ENCODE results near the gene SPAG17.

SPAG17 gene

GRCh38 chr1:118047650-118048224, 137.3 kb downstream of the SPAG17 start:
- intact Hi-C loops (cut with micrococcal nuclease): no loop called here
- Mint-ChIP-seq H3K4me1 (ENCODE audit: low read depth) (peaks cover 10% of the 10 kb centered on the region), H3K27me3 (peaks cover 12% of the 10 kb centered on the region), H3K4me3 (no peak overlapping the region), H3K27ac (no peak overlapping the region), H3K9me3 (no peaks in the 10 kb centered on the region), H3K36me3 (ENCODE audit: low read depth) (no peaks in the 10 kb centered on the region)

GRCh38 chr1:118047006-118047649, 137.9 kb downstream of the SPAG17 start:
- H3K4me3 Mint-ChIP-seq: no peak overlapping the region
- no peaks in the 10 kb centered on the region for H3K9me3 Mint-ChIP-seq
- H3K4me1 Mint-ChIP-seq (ENCODE audit: low read depth): peaks cover 13% of the 10 kb centered on the region
- H3K27me3 Mint-ChIP-seq: peaks cover 12% of the 10 kb centered on the region
- H3K36me3 Mint-ChIP-seq (ENCODE audit: low read depth): no peaks in the 10 kb centered on the region
- H3K27ac Mint-ChIP-seq: no peak overlapping the region
- intact Hi-C loops (cut with micrococcal nuclease): no loop called here

GRCh38 chr1:118043624-118044023, 141.4 kb downstream of the SPAG17 start:
- no peaks in the 10 kb centered on the region for H3K9me3 Mint-ChIP-seq
- intact Hi-C loops (cut with micrococcal nuclease): no loop called here
- H3K4me3 Mint-ChIP-seq: no peak overlapping the region

GRCh38 chr1:118042501-118042900, 142.5 kb downstream of the SPAG17 start:
- H3K36me3 Mint-ChIP-seq (ENCODE audit: low read depth): no peaks in the 10 kb centered on the region
- H3K27ac Mint-ChIP-seq: no peak overlapping the region
- intact Hi-C loops (cut with micrococcal nuclease): no loop called here

More at GRCh38 chr1:118043624-118044023, 141.4 kb downstream of the SPAG17 start:
- no peak overlapping the region for H3K27ac Mint-ChIP-seq
- H3K36me3 Mint-ChIP-seq (ENCODE audit: low read depth): no peaks in the 10 kb centered on the region
- H3K4me1 Mint-ChIP-seq (ENCODE audit: low read depth): peaks cover 20% of the 10 kb centered on the region
- H3K27me3 Mint-ChIP-seq: peaks cover 27% of the 10 kb centered on the region

GRCh38 chr1:118039170-118039569, 145.9 kb downstream of the SPAG17 start:
- H3K4me1 Mint-ChIP-seq (ENCODE audit: low read depth): peaks cover 40% of the 10 kb centered on the region
- no peaks in the 10 kb centered on the region for H3K9me3 Mint-ChIP-seq
- no peaks in the 10 kb centered on the region for H3K36me3 Mint-ChIP-seq (ENCODE audit: low read depth)
- intact Hi-C loops (cut with micrococcal nuclease): no loop called here
- H3K27me3 Mint-ChIP-seq: peaks cover 30% of the 10 kb centered on the region
- H3K27ac Mint-ChIP-seq: no peak overlapping the region
- no peak overlapping the region for H3K4me3 Mint-ChIP-seq

More at GRCh38 chr1:118042501-118042900, 142.5 kb downstream of the SPAG17 start:
- Mint-ChIP-seq H3K9me3 (no peaks in the 10 kb centered on the region), H3K27me3 (peaks cover 27% of the 10 kb centered on the region), H3K4me3 (no peak overlapping the region), H3K4me1 (ENCODE audit: low read depth) (peaks cover 31% of the 10 kb centered on the region)

- intact Hi-C loops (cut with micrococcal nuclease): no loop called here
- H3K9me3 Mint-ChIP-seq: no peaks in the 10 kb centered on the region
- H3K4me3 Mint-ChIP-seq: no peak overlapping the region
- peaks cover 22% of the 10 kb centered on the region for H3K27me3 Mint-ChIP-seq
- H3K36me3 Mint-ChIP-seq (ENCODE audit: low read depth): no peaks in the 10 kb centered on the region
- H3K27ac Mint-ChIP-seq: no peak overlapping the region
- peaks cover 17% of the 10 kb centered on the region for H3K4me1 Mint-ChIP-seq (ENCODE audit: low read depth)
These were observed 152.1 kb downstream of the SPAG17 start for GRCh38 chr1:118032883-118033282.

GRCh38 chr1:118028267-118028666, 156.8 kb downstream of the SPAG17 start:
- no peak overlapping the region for H3K27ac Mint-ChIP-seq
- intact Hi-C loops (cut with micrococcal nuclease): no loop called here
- H3K27me3 Mint-ChIP-seq: peaks cover 12% of the 10 kb centered on the region
- no peaks in the 10 kb centered on the region for H3K36me3 Mint-ChIP-seq (ENCODE audit: low read depth)
- no peaks in the 10 kb centered on the region for H3K9me3 Mint-ChIP-seq
- H3K4me3 Mint-ChIP-seq: no peak overlapping the region
- peaks cover 20% of the 10 kb centered on the region for H3K4me1 Mint-ChIP-seq (ENCODE audit: low read depth)

- peaks cover 8% of the 10 kb centered on the region for H3K27me3 Mint-ChIP-seq
- H3K4me1 Mint-ChIP-seq (ENCODE audit: low read depth): peaks cover 15% of the 10 kb centered on the region
- intact Hi-C loops (cut with micrococcal nuclease): no loop called here
- no peaks in the 10 kb centered on the region for H3K36me3 Mint-ChIP-seq (ENCODE audit: low read depth)
- no peak overlapping the region for H3K4me3 Mint-ChIP-seq
- H3K9me3 Mint-ChIP-seq: no peaks in the 10 kb centered on the region
- no peak overlapping the region for H3K27ac Mint-ChIP-seq
These were observed 161.8 kb downstream of the SPAG17 start for GRCh38 chr1:118023199-118023598.

GRCh38 chr1:118021668-118022067, 163.4 kb downstream of the SPAG17 start:
- peaks cover 6% of the 10 kb centered on the region for H3K27me3 Mint-ChIP-seq
- H3K9me3 Mint-ChIP-seq: no peaks in the 10 kb centered on the region
- peaks cover 8% of the 10 kb centered on the region for H3K4me1 Mint-ChIP-seq (ENCODE audit: low read depth)
- intact Hi-C loops (cut with micrococcal nuclease): no loop called here
- no peaks in the 10 kb centered on the region for H3K36me3 Mint-ChIP-seq (ENCODE audit: low read depth)
- H3K27ac Mint-ChIP-seq: no peak overlapping the region
- no peak overlapping the region for H3K4me3 Mint-ChIP-seq

GRCh38 chr1:118018060-118018459, 167.0 kb downstream of the SPAG17 start:
- Mint-ChIP-seq H3K27me3 (peaks cover 2% of the 10 kb centered on the region), H3K27ac (no peak overlapping the region), H3K36me3 (ENCODE audit: low read depth) (no peaks in the 10 kb centered on the region), H3K4me1 (ENCODE audit: low read depth) (no peaks in the 10 kb centered on the region), H3K9me3 (no peaks in the 10 kb centered on the region), H3K4me3 (no peak overlapping the region)
- intact Hi-C loops (cut with micrococcal nuclease): no loop called here

- H3K27me3 Mint-ChIP-seq: no peaks in the 10 kb centered on the region
- intact Hi-C loops (cut with micrococcal nuclease): no loop called here
- H3K4me3 Mint-ChIP-seq: no peak overlapping the region
- H3K36me3 Mint-ChIP-seq (ENCODE audit: low read depth): no peaks in the 10 kb centered on the region
- H3K4me1 Mint-ChIP-seq (ENCODE audit: low read depth): no peaks in the 10 kb centered on the region
- no peak overlapping the region for H3K27ac Mint-ChIP-seq
- no peaks in the 10 kb centered on the region for H3K9me3 Mint-ChIP-seq
These were observed 171.1 kb downstream of the SPAG17 start for GRCh38 chr1:118013938-118014337.

- Mint-ChIP-seq H3K27ac (no peak overlapping the region), H3K4me1 (ENCODE audit: low read depth) (no peaks in the 10 kb centered on the region), H3K4me3 (no peak overlapping the region), H3K9me3 (no peaks in the 10 kb centered on the region), H3K36me3 (ENCODE audit: low read depth) (no peaks in the 10 kb centered on the region), H3K27me3 (no peaks in the 10 kb centered on the region)
- intact Hi-C loops (cut with micrococcal nuclease): no loop called here
These were observed 171.7 kb downstream of the SPAG17 start for GRCh38 chr1:118013336-118013735.

GRCh38 chr1:118012515-118013124, 172.4 kb downstream of the SPAG17 start:
- H3K9me3 Mint-ChIP-seq: no peaks in the 10 kb centered on the region
- no peaks in the 10 kb centered on the region for H3K27me3 Mint-ChIP-seq
- no peak overlapping the region for H3K4me3 Mint-ChIP-seq
- intact Hi-C loops (cut with micrococcal nuclease): no loop called here
- H3K27ac Mint-ChIP-seq: no peak overlapping the region
- no peaks in the 10 kb centered on the region for H3K4me1 Mint-ChIP-seq (ENCODE audit: low read depth)
- H3K36me3 Mint-ChIP-seq (ENCODE audit: low read depth): no peaks in the 10 kb centered on the region

GRCh38 chr1:118008011-118008410, 177.0 kb downstream of the SPAG17 start:
- intact Hi-C loops (cut with micrococcal nuclease): no loop called here
- H3K36me3 Mint-ChIP-seq (ENCODE audit: low read depth): no peaks in the 10 kb centered on the region
- H3K27ac Mint-ChIP-seq: no peak overlapping the region
- H3K9me3 Mint-ChIP-seq: peaks cover 17% of the 10 kb centered on the region
- H3K27me3 Mint-ChIP-seq: no peaks in the 10 kb centered on the region
- H3K4me1 Mint-ChIP-seq (ENCODE audit: low read depth): no peaks in the 10 kb centered on the region
- no peak overlapping the region for H3K4me3 Mint-ChIP-seq

Data from dendritic cell treated with granulocyte-macrophage colony-stimulating factor and Interleukin-4, amounts not matched to agents 40 ng/mL and 50 ng/mL, for 4 days (primary cell).